Endodermal cell (in vitro differentiated cells): Measurements from ENCODE around the gene DGLUCY. TPM values are rescaled to one million over a fixed set of nuclear protein-coding genes. Genes with fewer than 3 reads are reported as not detected.

ENCODE experiments used
- DNase-seq: peaks from one replicate; pipeline ENCODE4 v3.0.0-alpha.2; 2017
- H3K27ac ChIP-seq: 2 replicates; pipeline ENCODE4 v1.5.1; 2013; ENCODE audit warnings: mild to moderate bottlenecking, low read depth, low read length, moderate library complexity
- H3K27me3 ChIP-seq: 2 replicates; pipeline ENCODE4 v1.6.1; 2013; ENCODE audit warnings: mild to moderate bottlenecking, low read length, moderate library complexity; ENCODE audit not compliant: insufficient read depth, control insufficient read depth, poor library complexity, severe bottlenecking
- H3K36me3 ChIP-seq: 2 replicates; pipeline ENCODE4 v1.7.0; 2013; ENCODE audit warnings: mild to moderate bottlenecking, low read length, moderate library complexity; ENCODE audit not compliant: control insufficient read depth, insufficient read depth
- H3K4me1 ChIP-seq: one replicate; pipeline ENCODE4 v1.7.0; 2013; ENCODE audit warnings: low read length; ENCODE audit not compliant: control insufficient read depth, insufficient read depth
- H3K4me3 ChIP-seq: 2 replicates; pipeline ENCODE4 v1.5.1; 2013; ENCODE audit warnings: mild to moderate bottlenecking, low read length, moderate library complexity
- H3K9ac ChIP-seq: 2 replicates; pipeline ENCODE4 v1.6.1; 2013; ENCODE audit warnings: mild to moderate bottlenecking, low read length, moderate library complexity; ENCODE audit not compliant: poor library complexity, severe bottlenecking; ENCODE audit errors: extremely low read depth
- H3K9me3 ChIP-seq: 2 replicates; pipeline ENCODE4 v1.6.1; 2013; ENCODE audit warnings: mild to moderate bottlenecking, low read length, moderate library complexity; ENCODE audit not compliant: control insufficient read depth
- H3K27ac Mint-ChIP-seq: 2 replicates; pipeline ENCODE4 v1.8.0; 2020; ENCODE audit warnings: mixed read lengths
- H3K27me3 Mint-ChIP-seq: 2 replicates; pipeline ENCODE4 v1.8.0; 2021; ENCODE audit warnings: mild to moderate bottlenecking, mixed read lengths; ENCODE audit not compliant: insufficient read depth
- H3K36me3 Mint-ChIP-seq: 2 replicates; pipeline ENCODE4 v1.8.0; 2020; ENCODE audit warnings: low read depth, mixed read lengths
- H3K4me1 Mint-ChIP-seq: 2 replicates; pipeline ENCODE4 v1.8.0; 2020; ENCODE audit warnings: mixed read lengths
- H3K4me3 Mint-ChIP-seq: 2 replicates; pipeline ENCODE4 v1.8.0; 2020; ENCODE audit warnings: mild to moderate bottlenecking, moderate library complexity, mixed read lengths
- H3K9me3 Mint-ChIP-seq: 2 replicates; pipeline ENCODE4 v1.8.0; 2020; ENCODE audit warnings: mild to moderate bottlenecking, mixed read lengths
- CTCF ChIP-seq: fragments of 200-600 bp; sonication (generic); conservative IDR thresholded peaks from 2 replicates; pipeline ENCODE4 v1.5.0; 2021; ENCODE audit warnings: antibody characterized with exemption, mild to moderate bottlenecking
- WGBS, 2 experiments: methylation state at CpG; one replicate each; pipeline versions ENCODE4 v1.1.5 to v1.1.7; 2013; ENCODE audit warnings: missing lambda C conversion rate in 2 of 2, mixed read lengths in 1 of 2; ENCODE audit not compliant: insufficient coverage in 1 of 2, insufficient read length in 1 of 2; 5-methylcytosine and 5-hydroxymethylcytosine counted together
- total RNA-seq, 2 donors: library from RNA; stranded (reverse); fragmentation: NEBNext Ultra II Directional in 1 of 2; extraction: Animal tissue kit (Norgen Biotek cat#: 25700) in 1 of 2; gene quantifications; 2 replicates in 1 of 2; 3 replicates in 1 of 2; pipeline ENCODE4 v1.2.1, GENCODE V29; 2021

The DGLUCY gene
- total RNA-seq, 2 donors from 2014 or later: 26.7 to 33.9 TPM

GRCh38 chr14:91100102-91100501, 13.8 kb upstream of the DGLUCY start:
- no peaks in the 10 kb centered on the region for H3K36me3 Mint-ChIP-seq
- H3K27me3 ChIP-seq: no peaks in the 10 kb centered on the region
- no peaks in the 10 kb centered on the region for H3K4me1 ChIP-seq
- no peaks in the 10 kb centered on the region for H3K4me1 Mint-ChIP-seq
- H3K27ac Mint-ChIP-seq: no peak overlapping the region
- no peaks in the 10 kb centered on the region for H3K9me3 Mint-ChIP-seq
- H3K4me3 ChIP-seq: no peak overlapping the region
- 86 to 90% methylated on average over 2 to 4 of the region's 5 CpGs for WGBS, 2 experiments
- no peaks in the 10 kb centered on the region for H3K36me3 ChIP-seq
- H3K27ac ChIP-seq: no peak overlapping the region
- no peaks in the 10 kb centered on the region for H3K9me3 ChIP-seq
- no peak overlapping the region for H3K9ac ChIP-seq
- no peak for TF ChIP-seq CTCF
- H3K27me3 Mint-ChIP-seq: no peaks in the 10 kb centered on the region
- no peak overlapping the region for H3K4me3 Mint-ChIP-seq
- no peak for DNase-seq

DNA sequence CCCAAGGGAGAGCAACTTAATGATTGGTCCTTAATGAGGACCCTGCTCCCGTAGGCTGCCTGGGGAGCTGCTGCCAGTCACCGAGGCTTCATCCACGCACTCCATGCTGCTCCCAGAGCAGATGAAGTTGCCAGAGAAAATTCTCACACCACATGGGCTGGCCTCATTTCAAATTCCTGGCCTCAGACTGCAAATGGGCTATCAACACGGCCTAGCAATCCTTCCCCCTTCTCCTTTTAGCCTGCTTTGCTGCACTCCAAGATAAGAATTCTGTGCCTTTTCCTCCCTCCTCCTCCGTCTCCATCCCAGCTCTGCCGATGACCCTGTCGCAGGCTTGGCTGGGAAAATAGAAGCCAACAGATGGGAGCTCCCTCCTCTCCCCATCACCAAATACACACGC, 10.8 kb upstream of the DGLUCY start:
- no peaks in the 10 kb centered on the region for H3K27me3 Mint-ChIP-seq
- no peaks in the 10 kb centered on the region for H3K9me3 Mint-ChIP-seq
- no peaks in the 10 kb centered on the region for H3K9me3 ChIP-seq
- peaks cover 7% of the 10 kb centered on the region for H3K4me1 Mint-ChIP-seq
- H3K27me3 ChIP-seq: no peaks in the 10 kb centered on the region
- H3K9ac ChIP-seq: no peak overlapping the region
- H3K4me1 ChIP-seq: no peaks in the 10 kb centered on the region
- WGBS, 2 experiments: 89 to 90% methylated on average over 8 of the region's 8 CpGs
- H3K36me3 Mint-ChIP-seq: no peaks in the 10 kb centered on the region
- no peak overlapping the region for H3K4me3 Mint-ChIP-seq
- no peak overlapping the region for H3K27ac Mint-ChIP-seq
- DNase-seq: no peak
- TF ChIP-seq CTCF: no peak
- H3K27ac ChIP-seq: no peak overlapping the region
- no peaks in the 10 kb centered on the region for H3K36me3 ChIP-seq
- no peak overlapping the region for H3K4me3 ChIP-seq

DNA sequence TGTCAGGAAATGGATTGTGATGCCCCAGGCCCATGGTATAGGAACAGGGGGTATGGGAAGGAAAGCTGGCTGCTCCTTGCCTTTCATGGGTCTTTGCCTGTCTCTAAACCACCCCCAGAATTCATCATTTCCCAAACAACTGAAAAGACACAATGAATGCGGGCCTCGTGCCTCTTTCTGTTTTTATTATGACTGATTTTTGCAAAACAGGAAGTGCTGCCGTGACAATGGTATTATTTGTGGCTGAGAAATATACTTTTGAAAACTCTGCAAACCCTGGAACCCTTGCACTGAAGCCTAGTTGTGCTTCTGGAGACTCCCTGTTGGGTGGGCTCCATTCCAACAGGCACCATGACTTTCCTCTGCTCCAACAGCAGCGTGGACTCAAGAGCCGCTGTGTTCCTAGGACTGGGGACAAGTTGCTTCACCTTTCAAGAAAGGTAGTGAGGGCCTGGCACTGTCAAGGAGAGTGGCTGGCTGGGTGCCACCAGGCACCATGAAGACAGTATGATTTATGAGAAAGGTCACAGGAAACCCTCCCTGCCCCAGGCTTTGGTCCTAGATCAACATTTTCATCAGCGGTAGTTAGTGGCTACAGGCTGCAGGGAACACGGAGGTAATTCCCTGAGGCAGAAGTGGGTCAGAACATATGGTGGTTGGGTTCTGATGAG, 4.8 kb upstream of the DGLUCY start:
- Mint-ChIP-seq H3K4me1 (peaks cover 18% of the 10 kb centered on the region), H3K36me3 (no peaks in the 10 kb centered on the region), H3K27ac (no peak overlapping the region), H3K9me3 (peaks cover 3% of the 10 kb centered on the region), H3K27me3 (no peaks in the 10 kb centered on the region), H3K4me3 (no peak overlapping the region)
- Histone ChIP-seq H3K36me3 (no peaks in the 10 kb centered on the region), H3K27ac (no peak overlapping the region), H3K27me3 (no peaks in the 10 kb centered on the region), H3K4me1 (peaks cover 6% of the 10 kb centered on the region), H3K9ac (no peak overlapping the region), H3K4me3 (no peak overlapping the region), H3K9me3 (no peaks in the 10 kb centered on the region)
- WGBS, 2 experiments: 89 to 95% methylated on average over 4 to 7 of the region's 7 CpGs
- DNase-seq: no peak
- no peak for TF ChIP-seq CTCF
